Fibroblast of skin of scalp (primary cell): ENCODE data around the gene BTAF1.
"Not testable (repeated sequence)": the region's sequence is repeated elsewhere in the genome, so short reads cannot be mapped to it uniquely, and the experiment has no call there.

Experiments used
- DNase-seq: peaks from one replicate; pipeline ENCODE4 v3.0.0-alpha.2; 2013

BTAF1 gene

DNA sequence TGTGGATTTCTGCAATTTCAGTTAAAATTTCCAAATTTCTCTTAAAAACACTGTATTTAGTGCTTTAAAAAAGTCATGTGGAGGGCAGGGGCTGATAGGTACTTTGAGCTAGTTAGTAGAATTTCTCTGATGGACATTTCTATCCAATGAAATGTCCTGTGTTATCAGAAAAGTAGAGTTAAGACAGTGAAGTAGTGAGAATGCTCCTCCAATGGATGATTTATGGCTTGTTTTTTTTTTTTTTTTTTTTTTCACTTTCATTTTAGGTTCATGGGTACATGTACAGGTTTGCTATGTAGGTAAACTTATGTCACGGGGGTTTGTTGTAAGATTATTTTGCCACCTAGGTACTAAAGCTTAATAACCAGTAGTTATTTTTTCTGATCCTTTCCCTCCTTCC, 55.0 kb downstream of the BTAF1 start:
- DNase-seq = no peak

- DNase-seq = no peak
Measured at GRCh38 chr10:91980319-91980718, 56.7 kb downstream of the BTAF1 start.

- DNase-seq = no peak
Measured at GRCh38 chr10:91983416-91983815, 59.8 kb downstream of the BTAF1 start.

- no peak for DNase-seq
Measured at GRCh38 chr10:91987397-91988037, 63.9 kb downstream of the BTAF1 start.

GRCh38 chr10:91992031-91992430, 68.5 kb downstream of the BTAF1 start:
- no peak for DNase-seq

- DNase-seq = no peak
Measured at GRCh38 chr10:91996266-91996665, 72.7 kb downstream of the BTAF1 start.

DNA sequence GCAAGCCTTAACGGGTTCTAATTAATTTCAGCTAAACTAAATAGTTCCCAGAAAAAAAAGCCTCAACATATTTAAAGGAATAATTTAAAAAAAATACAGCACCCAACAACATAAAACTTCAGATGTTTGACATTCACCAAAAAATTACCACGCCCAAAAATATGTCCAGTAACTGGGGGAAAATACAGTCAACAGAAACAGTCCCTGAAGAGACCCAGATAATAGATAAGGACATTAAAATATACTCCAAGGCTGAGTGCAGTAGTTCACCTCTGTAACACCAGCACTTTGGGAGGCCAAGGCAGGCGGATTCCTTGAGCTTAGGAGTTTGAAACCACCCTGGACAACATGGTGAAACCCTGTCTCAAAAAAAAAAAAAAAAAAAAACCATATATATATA, 78.0 kb downstream of the BTAF1 start:
- no peak for DNase-seq

GRCh38 chr10:92001995-92002394, 78.4 kb downstream of the BTAF1 start:
- DNase-seq = no peak

- DNase-seq = no peak
Measured at GRCh38 chr10:92003258-92003657, 79.7 kb downstream of the BTAF1 start.

DNA sequence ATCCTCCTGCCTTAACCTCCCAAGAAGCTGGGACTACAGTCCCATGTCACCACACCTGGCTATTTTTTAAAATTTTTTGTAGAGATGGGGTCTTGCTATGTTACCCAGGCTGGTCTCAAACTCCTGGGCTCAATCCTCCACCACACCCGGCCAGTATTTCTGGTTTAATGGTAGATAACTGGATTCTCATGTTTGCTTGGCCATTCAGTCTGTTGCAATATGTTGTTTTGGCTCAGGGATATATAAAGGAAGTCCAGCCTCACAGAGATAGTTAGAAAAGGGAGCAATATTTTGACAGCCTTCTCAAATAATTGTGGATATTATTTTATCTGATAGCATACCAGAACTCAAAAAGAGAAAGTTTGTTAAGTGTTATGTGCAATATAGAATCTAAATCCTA, 82.4 kb downstream of the BTAF1 start:
- no peak for DNase-seq

GRCh38 chr10:92009445-92009844, 85.9 kb downstream of the BTAF1 start:
- no peak for DNase-seq

- DNase-seq = no peak
Measured at GRCh38 chr10:92010047-92010735, 86.6 kb downstream of the BTAF1 start.

GRCh38 chr10:92011560-92012214, 88.1 kb downstream of the BTAF1 start:
- DNase-seq = peak; percentile 21

DNA sequence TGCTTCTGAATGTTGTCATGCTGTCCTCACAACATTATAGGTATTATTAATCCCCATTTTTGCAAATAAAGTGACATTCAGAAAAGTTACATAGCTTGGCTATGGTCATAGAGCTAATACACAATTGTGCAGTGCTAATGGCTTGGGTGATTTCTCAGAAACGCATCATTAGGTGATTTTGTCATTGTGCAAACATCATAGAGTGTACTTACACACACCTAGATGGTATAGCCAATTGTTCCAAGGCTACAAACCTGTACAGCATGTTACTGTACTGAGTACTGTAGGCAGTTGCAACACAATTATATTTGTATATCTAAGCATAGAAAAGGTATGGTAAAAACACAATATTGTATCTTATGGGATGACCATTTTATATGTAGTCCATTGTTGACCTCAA, 91.0 kb downstream of the BTAF1 start:
- no peak for DNase-seq

- peak; percentile 57 for DNase-seq
Measured at GRCh38 chr10:92024700-92025099, 101.1 kb downstream of the BTAF1 start.

- DNase-seq = peak; percentile 12
Measured at GRCh38 chr10:92025340-92025739, 101.8 kb downstream of the BTAF1 start.

DNA sequence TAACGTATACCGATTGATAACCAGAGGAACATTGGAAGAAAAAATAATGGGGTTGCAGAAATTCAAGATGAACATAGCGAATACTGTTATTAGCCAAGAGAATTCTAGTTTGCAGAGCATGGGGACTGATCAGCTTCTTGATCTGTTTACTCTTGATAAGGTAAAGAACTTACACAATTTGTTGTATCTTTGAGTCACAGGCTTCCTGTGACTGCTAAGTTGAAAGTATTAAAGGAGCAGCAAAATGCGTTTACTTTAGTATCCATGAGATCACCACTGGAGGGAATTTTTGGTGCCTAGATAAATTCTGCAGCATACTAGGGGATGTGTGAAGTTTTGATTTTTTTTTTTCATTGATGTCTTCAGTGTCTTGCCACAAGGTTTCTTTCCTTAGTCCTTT, 103.6 kb downstream of the BTAF1 start:
- no peak for DNase-seq

DNA sequence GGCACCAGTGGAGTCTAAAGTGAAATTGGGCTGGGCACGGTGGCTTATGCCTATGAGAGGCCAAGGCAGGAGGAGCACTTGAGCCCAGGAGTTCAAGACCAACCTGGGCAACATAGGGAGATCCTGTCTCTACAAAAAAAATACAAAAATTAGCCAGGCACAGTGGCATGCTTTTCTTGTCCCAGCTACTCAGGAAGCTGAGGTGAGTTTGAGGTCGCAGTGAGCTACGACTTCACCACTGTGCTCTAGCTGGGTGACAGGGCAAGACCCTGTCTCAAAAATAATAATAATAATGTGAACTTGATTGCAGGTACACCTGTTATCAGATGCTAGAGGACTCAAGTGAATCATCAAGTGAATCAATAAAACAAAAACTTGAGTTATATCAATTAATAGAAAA, 108.0 kb downstream of the BTAF1 start:
- no peak for DNase-seq

DNA sequence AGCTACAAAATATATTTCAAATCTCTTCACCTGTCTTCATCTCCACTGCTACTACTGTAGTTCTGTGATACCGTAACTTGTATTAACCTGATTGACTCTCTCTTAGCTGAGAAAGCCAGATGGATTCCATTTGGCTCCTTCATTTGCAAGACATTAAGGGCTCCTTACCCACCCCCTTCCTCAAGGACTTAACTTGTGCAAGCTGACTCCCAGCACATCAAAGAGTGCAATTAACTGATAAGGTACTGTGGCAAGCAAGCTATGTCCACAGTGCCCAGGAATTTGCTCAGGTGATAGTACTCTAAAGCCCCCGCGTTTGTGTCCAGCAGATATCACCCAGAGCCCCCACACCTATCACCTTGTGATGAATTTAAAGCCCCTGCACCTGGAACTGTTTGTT, 109.5 kb downstream of the BTAF1 start:
- not testable (repeated sequence) for DNase-seq

DNA sequence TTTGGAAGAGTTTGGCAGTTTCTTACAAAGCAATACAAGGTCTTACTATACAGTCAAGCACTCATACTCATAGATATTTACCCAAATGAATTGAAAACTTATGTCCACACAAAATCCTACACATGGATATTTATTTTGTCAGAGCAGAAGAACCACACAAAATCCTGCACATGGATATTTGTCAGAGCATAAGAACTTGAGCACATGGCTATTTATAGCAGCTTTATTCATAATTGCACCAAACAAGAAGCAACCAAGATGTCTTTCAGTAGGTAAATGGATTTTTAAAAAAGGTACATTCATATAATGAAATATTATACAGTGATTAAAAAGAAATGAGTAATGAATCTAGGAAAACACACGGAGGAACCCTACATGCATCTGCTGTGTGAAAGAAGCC, 115.4 kb downstream of the BTAF1 start:
- DNase-seq = no peak

GRCh38 chr10:92042541-92042940, 119.0 kb downstream of the BTAF1 start:
- DNase-seq = no peak

DNA sequence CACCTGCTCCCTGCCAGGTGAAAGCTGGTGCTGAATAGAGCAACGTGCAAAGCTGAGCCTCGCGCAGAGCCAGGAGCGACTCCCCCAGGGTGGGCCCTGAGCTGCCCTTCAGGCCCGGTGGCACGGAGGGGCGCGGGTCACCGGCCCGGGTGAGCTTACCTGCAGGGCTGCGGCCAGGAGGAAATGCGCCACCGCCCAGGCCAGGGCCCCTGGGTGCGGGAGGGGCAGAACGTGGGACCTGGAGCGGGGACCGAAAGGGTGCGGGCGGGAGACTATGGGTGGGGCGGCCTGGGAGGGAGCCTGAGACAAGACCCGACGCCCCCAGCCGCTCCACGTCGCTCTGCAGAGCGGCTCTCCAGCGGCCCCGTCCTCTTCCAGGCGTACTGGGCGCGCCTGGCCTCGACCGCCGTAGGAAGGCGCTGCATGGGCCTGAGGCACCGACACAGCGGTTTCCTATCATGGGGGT, 122.1 kb downstream of the BTAF1 start:
- DNase-seq = no peak

DNA sequence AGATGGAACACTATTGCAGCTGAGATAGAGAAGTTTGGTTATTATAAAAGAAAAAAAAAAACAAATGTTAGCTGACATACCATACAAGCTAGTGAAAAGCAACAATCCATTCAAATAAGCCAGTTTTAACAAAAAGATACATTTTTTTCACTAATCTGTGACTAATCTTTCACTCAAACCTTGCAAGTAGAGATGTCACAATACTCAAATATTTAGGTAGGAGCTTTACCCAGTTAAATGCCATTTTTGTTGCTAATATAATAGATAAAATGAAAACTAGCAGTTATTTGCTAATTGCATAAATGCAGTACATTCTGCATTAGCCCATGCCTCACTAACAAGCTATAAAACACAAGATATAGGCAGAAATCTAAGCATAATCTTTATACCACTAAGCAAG, 123.6 kb downstream of the BTAF1 start:
- DNase-seq = no peak

- DNase-seq = no peak
Measured at GRCh38 chr10:92052088-92052487, 128.5 kb downstream of the BTAF1 start.
